ENCODE measurements around the gene LRP1.

Gene LRP1

GRCh38 chr12:57138526-57139272 is 10.4 kb downstream of the LRP1 start:
- H3K36me3 ChIP-seq = peaks cover 49 to 55% (median 53%) of the 10 kb centered on the region in 3 donors
- intact Hi-C loops (cut with DNase I; ENCODE audit: low total_unique reads) = no loop called here
- no peak for TF ChIP-seq CTCF (IDR thresholded peaks at IDR 0.05)
- peak overlapping the region; percentile 95 to 99 for H3K27ac ChIP-seq
- no peaks in the 10 kb centered on the region for H3K9me3 ChIP-seq
- H3K27me3 ChIP-seq = no peaks in the 10 kb centered on the region
- peak; percentile 92 to 93 for DNase-seq
- no peak overlapping the region for H3K4me3 ChIP-seq
- peaks cover 0 to 90% (median 45%) of the 10 kb centered on the region in 4 donors for H3K4me1 ChIP-seq

GRCh38 chr12:57139796-57140649 is 11.7 kb downstream of the LRP1 start:
- DNase-seq = peak in 1 of 2 donors; percentile 34
- Histone ChIP-seq H3K4me1 (peaks cover 0 to 81% (median 34%) of the 10 kb centered on the region in 4 donors), H3K27ac (peak overlapping the region in 1 of 2 donors; percentile 95), H3K9me3 (no peaks in the 10 kb centered on the region), H3K27me3 (no peaks in the 10 kb centered on the region), H3K4me3 (no peak overlapping the region), H3K36me3 (peaks cover 61 to 68% (median 67%) of the 10 kb centered on the region in 3 donors)
- no peak for TF ChIP-seq CTCF (IDR thresholded peaks at IDR 0.05)
- intact Hi-C loops (cut with DNase I; ENCODE audit: low total_unique reads) = no loop called here

- DNase-seq = peak in 1 of 2 donors; percentile 19
- TF ChIP-seq CTCF (IDR thresholded peaks at IDR 0.05) = no peak
- peaks cover 72 to 81% (median 79%) of the 10 kb centered on the region in 3 donors for H3K36me3 ChIP-seq
- H3K9me3 ChIP-seq = no peaks in the 10 kb centered on the region
- intact Hi-C loops (cut with DNase I; ENCODE audit: low total_unique reads) = no loop called here
- H3K27ac ChIP-seq = peak overlapping the region; percentile 56 to 95
- peaks cover 0 to 81% (median 34%) of the 10 kb centered on the region in 4 donors for H3K4me1 ChIP-seq
- no peak overlapping the region for H3K4me3 ChIP-seq
- no peaks in the 10 kb centered on the region for H3K27me3 ChIP-seq
Measured at GRCh38 chr12:57141249-57141648, 13.0 kb downstream of the LRP1 start.

GRCh38 chr12:57142121-57142520 is 13.8 kb downstream of the LRP1 start:
- H3K27me3 ChIP-seq = no peaks in the 10 kb centered on the region
- H3K4me1 ChIP-seq = peaks cover under 1 to 81% (median 37%) of the 10 kb centered on the region in 4 donors
- H3K9me3 ChIP-seq = no peaks in the 10 kb centered on the region
- peaks cover 75 to 89% (median 88%) of the 10 kb centered on the region in 3 donors for H3K36me3 ChIP-seq
- intact Hi-C loops (cut with DNase I; ENCODE audit: low total_unique reads) = no loop called here
- TF ChIP-seq CTCF (IDR thresholded peaks at IDR 0.05) = no peak
- H3K27ac ChIP-seq = peak overlapping the region; percentile 56 to 95
- H3K4me3 ChIP-seq = no peak overlapping the region
- no peak for DNase-seq

- H3K36me3 ChIP-seq = peaks cover 75 to 94% (median 93%) of the 10 kb centered on the region in 3 donors
- no peaks in the 10 kb centered on the region for H3K27me3 ChIP-seq
- H3K4me3 ChIP-seq = no peak overlapping the region
- no peaks in the 10 kb centered on the region for H3K9me3 ChIP-seq
- H3K27ac ChIP-seq = peak overlapping the region; percentile 56 to 95
- TF ChIP-seq CTCF (IDR thresholded peaks at IDR 0.05) = no peak
- peaks cover 4 to 81% (median 42%) of the 10 kb centered on the region in 4 donors for H3K4me1 ChIP-seq
- no peak for DNase-seq
- intact Hi-C loops (cut with DNase I; ENCODE audit: low total_unique reads) = no loop called here
Measured at GRCh38 chr12:57142727-57143126, 14.4 kb downstream of the LRP1 start.

All from tibial artery (tissue), 4 donors.